ENCODE measurements around the gene OPA3. TPM values are rescaled to one million over a fixed set of nuclear protein-coding genes. Genes with fewer than 3 reads are reported as not detected.

The OPA3 gene
- total and polyA plus RNA-seq, 10 donors: 2.8 to 18.4 (median 16.0) TPM

DNA sequence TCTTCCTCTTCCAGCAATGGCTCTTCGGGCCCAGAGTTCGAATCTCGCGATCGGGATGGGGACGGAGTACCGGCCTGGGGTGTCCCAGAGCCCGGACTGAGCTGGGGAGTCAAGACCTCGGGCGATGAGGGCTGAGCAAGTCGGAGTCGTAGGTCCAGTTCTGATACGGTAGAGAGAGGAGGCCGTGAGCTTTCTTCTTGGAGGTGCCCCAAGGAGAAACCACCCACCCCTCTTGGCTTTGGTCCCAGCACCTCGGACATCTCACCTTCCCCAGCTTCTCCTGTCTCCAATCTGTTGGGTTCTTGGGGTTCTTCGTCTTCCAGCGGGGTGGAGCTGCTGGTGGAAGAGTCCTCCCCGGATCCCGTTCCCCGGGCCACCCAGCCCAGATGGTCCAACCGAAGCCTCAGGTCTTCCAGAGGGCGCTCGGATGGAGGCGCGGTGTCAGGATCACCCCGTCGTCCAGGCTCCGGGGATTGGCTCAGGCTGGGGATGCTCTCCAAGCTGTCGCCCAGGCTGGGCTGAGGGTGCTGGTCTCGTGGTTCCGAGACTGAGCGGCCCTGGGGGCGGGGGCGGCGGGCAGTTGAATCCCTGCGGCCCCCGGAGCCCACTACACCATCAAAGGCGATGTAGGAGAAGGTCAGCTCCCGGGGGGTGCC lies 90.2 kb downstream of the OPA3 start:
- Histone ChIP-seq H3K27me3 (replicated peaks in 1 of 7) (peaks cover 0 to 73% (median 37%) of the 10 kb centered on the region in 7 donors), H3K4me3 (peak overlapping the region in 1 of 8 donors; percentile 65), H3K9me3 (no peaks in the 10 kb centered on the region), H3K27ac (no peak overlapping the region), H3K36me3 (peaks cover 0 to 6% (median 0%) of the 10 kb centered on the region in 6 donors), H3K4me1 (peaks cover 31 to 68% (median 54%) of the 10 kb centered on the region in 6 donors)
- 91 to 96% (median 94%) methylated on average over 20 to 39 of the region's 39 CpGs for WGBS, 5 donors
- intact Hi-C loops (cut with DNase I; ENCODE audit: low total_unique reads): no loop called here
- no peak for TF ChIP-seq POLR2A (IDR thresholded peaks at IDR 0.05)
- no peak for TF ChIP-seq CTCF (IDR thresholded peaks at IDR 0.05 in 8 of 11, conservative IDR thresholded peaks at IDR 0.05 in 3 of 11)
- TF ChIP-seq POLR2AphosphoS5 (IDR thresholded peaks at IDR 0.05): no peak
- no peak for DNase-seq

GRCh38 chr19:45492627-45493470 lies 91.8 kb downstream of the OPA3 start:
- Histone ChIP-seq H3K27ac (peak overlapping the region in 6 of 8 donors; percentile 43 to 74 (median 66)), H3K27me3 (replicated peaks in 1 of 7) (peaks cover 0 to 57% (median 25%) of the 10 kb centered on the region in 7 donors), H3K9me3 (no peaks in the 10 kb centered on the region), H3K36me3 (peaks cover 0 to 11% (median 0%) of the 10 kb centered on the region in 6 donors), H3K4me3 (peak overlapping the region; percentile 14 to 65 (median 42)), H3K4me1 (peaks cover 16 to 53% (median 39%) of the 10 kb centered on the region in 6 donors)
- WGBS, 5 donors: 2 to 6% (median 4%) methylated on average over 17 to 32 of the region's 32 CpGs
- TF ChIP-seq POLR2AphosphoS5 (IDR thresholded peaks at IDR 0.05): peak; percentile 8 to 48 (median 25)
- TF ChIP-seq POLR2A (IDR thresholded peaks at IDR 0.05): no peak
- TF ChIP-seq CTCF (IDR thresholded peaks at IDR 0.05 in 8 of 11, conservative IDR thresholded peaks at IDR 0.05 in 3 of 11): no peak
- DNase-seq: no peak
- intact Hi-C loops (cut with DNase I; ENCODE audit: low total_unique reads): no loop called here

DNA sequence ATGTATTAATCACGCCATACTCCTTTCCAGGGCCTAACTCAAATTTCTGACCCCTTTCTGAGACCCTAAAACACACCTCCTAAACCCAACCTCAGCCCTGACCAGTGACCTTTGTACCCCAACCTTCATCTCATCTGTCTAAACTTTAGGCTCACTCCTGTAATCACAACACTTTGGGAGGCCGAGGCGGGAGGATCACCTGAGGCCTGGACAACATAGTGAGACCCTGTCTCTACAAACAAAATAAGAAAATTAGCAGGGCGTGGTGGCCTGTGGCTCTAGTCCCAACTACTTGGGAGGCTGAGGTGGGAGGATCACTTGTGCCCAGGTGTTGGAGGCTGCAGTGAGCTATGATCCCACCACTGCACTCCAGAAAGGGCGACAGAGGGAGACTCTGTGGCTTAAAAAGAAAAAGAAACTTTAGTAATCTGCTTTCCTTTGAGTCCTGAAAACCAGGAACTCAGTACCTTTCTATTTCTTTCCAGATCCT lies 92.4 kb downstream of the OPA3 start:
- H3K27me3 ChIP-seq (replicated peaks in 1 of 7): peaks cover 0 to 51% (median 25%) of the 10 kb centered on the region in 7 donors
- H3K4me1 ChIP-seq: peaks cover 15 to 46% (median 32%) of the 10 kb centered on the region in 6 donors
- 85 to 96% (median 91%) methylated on average over 5 of the region's 5 CpGs for WGBS, 5 donors
- peak overlapping the region in 6 of 8 donors; percentile 25 to 65 (median 46) for H3K4me3 ChIP-seq
- no peak for DNase-seq
- TF ChIP-seq POLR2AphosphoS5 (IDR thresholded peaks at IDR 0.05): no peak
- no peak for TF ChIP-seq POLR2A (IDR thresholded peaks at IDR 0.05)
- no peak for TF ChIP-seq CTCF (IDR thresholded peaks at IDR 0.05 in 8 of 11, conservative IDR thresholded peaks at IDR 0.05 in 3 of 11)
- H3K9me3 ChIP-seq: no peaks in the 10 kb centered on the region
- peaks cover 0 to 11% (median 0%) of the 10 kb centered on the region in 6 donors for H3K36me3 ChIP-seq
- intact Hi-C loops (cut with DNase I; ENCODE audit: low total_unique reads): no loop called here
- H3K27ac ChIP-seq: peak overlapping the region in 1 of 8 donors; percentile 74

Data from spleen (tissue), 11 donors.